OCI-LY1 (cell line): ENCODE data around the gene ZNF429.

ENCODE experiments used
- CTCF ChIP-seq: fragments of 200-600 bp; sonication (generic), shearing (Covaris generic); IDR thresholded peaks from 2 replicates; pipeline ENCODE4 v1.5.1; 2017; ENCODE audit warnings: mild to moderate bottlenecking, antibody characterized with exemption, low read length, moderate library complexity, mixed read lengths
- EZH2 ChIP-seq: fragments of 200-600 bp; sonication (generic), shearing (Covaris generic); IDR thresholded peaks from 2 replicates; pipeline ENCODE4 v1.8.0; 2017; ENCODE audit warnings: borderline replicate concordance, mixed run types, mild to moderate bottlenecking, antibody characterized with exemption, low read length, moderate library complexity, mixed read lengths

DNA sequence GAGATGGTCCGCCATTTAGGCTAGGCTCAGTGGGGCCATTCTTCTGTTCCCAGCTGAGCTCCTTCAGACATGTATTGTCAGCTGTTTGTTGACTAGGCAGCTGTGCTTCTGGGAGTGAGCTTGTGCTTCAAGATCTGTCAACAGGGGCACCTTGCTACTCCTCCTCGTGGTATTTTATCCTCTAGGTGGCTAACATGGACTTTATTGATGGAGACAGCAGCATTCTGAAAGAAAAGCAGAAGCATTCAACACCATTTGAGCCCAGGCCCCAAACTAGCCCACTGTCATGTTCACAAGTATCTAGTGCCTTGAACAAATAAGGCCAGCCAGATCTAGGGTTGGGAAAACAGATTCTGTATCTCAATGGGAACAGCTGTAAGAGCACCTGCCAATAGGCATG lies 65.9 kb downstream of the ZNF429 start:
- TF ChIP-seq CTCF, result no peak
- TF ChIP-seq EZH2, result no peak
